HG02798 (cell line): ENCODE results near the gene GK2.

Source experiments
- ATAC-seq: cut with Tn5 transposase; IDR thresholded peaks from one replicate; pipeline ENCODE4 v1.9.1; 2021; ENCODE audit warnings: mild to moderate bottlenecking; ENCODE audit not compliant: unreplicated experiment, poor library complexity

The GK2 gene

GRCh38 chr4:79395841-79396240, 12.2 kb downstream of the GK2 start:
- ATAC-seq, result no peak

- ATAC-seq, result no peak
Observed at GRCh38 chr4:79390890-79391289, 17.1 kb downstream of the GK2 start.

DNA sequence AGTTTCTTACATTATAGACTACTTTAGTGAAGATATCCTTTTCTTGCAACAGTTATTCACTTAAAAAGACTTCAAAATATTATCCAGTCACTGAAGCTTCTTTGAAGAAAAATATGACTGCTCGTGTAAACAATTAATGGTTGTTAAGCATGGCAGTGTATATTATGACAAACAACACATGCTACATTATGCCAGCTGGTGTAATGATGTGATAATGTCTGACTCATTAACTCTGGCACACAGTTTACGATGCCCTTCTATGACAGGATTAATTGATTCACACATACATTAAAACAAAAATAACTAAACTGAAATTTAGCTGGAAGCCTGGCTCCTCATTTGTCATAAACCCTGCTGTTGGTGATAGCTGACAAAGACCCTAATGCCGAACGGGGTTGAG, 22.4 kb downstream of the GK2 start:
- no peak for ATAC-seq

- no peak for ATAC-seq
Observed at GRCh38 chr4:79381161-79381560, 26.9 kb downstream of the GK2 start.

DNA sequence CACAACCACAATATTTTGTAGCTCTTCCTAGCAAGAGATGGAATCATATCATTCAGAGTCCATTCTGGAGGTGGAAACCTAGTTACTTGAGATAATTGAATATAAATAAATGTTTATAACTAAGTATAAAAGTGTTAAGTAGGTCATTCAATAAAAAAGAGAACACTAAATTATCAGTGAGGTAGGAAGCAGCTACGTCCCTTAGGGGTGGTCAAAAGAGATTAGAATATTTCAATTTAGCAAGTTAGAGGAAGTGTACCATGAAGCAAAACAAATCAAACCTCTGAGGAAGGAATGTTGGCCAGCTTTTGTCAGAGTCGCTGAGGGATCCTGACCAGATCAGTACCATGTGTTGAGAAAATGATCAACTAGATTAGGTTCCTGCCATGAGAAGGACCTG, 38.0 kb downstream of the GK2 start:
- no peak for ATAC-seq

DNA sequence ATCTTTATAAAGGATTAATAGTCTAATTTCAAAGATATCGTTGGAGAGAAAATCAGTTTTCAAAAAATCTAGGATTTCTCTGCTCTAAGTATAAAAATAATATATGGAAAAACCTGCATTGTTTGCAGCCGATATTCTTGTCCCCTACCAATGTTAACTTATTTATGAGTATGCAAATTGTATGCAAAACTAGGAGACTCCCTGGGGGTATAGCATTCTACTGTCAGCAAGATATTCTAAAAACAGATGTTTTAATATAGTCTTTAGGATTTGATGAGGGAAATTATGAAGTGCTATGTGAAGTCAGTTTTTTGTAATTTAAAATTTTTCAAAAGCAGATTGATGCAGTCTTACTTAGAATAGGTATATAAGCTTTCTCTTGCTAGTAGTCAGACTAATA, 40.9 kb downstream of the GK2 start:
- no peak for ATAC-seq

- no peak for ATAC-seq
Observed at GRCh38 chr4:79366422-79366821, 41.6 kb downstream of the GK2 start.

GRCh38 chr4:79364061-79364460, 44.0 kb downstream of the GK2 start:
- ATAC-seq, result no peak

DNA sequence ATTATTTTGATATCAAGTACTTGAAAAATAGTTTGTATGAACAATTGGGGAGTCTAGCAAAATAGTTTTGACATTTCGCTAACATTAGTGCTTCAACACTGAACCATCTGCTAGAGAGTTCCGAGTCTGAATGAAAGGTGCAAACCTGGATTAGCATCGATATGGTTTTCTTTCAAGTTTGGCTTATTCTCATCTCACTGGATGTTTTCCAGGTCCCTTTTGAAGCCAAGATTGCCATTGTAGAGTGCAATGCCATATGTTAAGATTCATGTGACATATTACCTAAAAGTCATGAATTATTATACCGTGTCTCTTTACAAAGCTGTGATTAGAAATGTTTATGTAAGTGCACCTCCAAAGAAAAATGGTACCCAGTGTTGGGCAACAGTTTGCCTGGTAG, 45.4 kb downstream of the GK2 start:
- no peak for ATAC-seq

- ATAC-seq, result no peak
Observed at GRCh38 chr4:79360006-79360405, 48.0 kb downstream of the GK2 start.

DNA sequence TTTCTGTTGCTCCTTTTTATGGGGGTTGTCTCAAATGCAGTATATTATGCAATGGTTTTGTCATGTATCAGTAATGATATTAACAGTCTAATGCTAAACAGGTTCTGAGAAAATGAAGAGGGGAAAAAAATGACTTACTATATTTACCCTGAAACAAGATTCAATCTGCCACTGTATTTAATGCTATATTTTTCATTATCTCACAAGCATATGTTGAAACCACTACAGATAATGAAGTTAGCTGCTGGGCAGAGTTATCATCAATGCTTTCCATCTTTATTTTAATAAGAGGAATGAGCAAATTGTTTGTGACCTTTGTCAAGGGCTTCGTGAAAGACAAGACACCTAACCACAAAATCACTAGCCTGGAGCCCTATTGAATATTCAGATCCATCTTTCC, 49.6 kb downstream of the GK2 start:
- no peak for ATAC-seq

DNA sequence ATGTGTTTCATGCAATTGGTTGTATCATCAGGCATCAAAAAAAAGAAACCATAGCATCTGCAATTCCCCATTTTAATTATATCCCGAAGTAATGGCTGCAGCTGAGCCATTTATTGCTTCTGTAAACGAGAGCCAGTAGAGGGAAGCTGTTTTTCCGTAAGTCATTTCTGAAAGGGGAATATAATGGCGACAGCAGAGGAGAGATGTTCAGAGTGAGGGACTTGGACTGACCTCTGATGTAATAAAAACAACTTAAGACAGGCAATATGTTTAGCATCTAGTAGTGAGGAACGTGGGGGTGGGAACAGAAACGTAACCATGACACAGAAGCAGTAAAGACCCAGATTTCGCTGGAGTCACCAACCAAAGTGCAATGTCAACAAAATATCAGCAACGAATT, 50.7 kb downstream of the GK2 start:
- ATAC-seq, result no peak
